K562 (cell line): Measurements from ENCODE around the gene LAMA4.

Experiments
- CTCF ChIP-seq, 3 experiments: IDR thresholded peaks in 2 of 3; conservative IDR thresholded peaks in 1 of 3; 2 replicates each; pipeline ENCODE4 v1.5.1; 2011 to 2012; ENCODE audit warnings: low read length in 3 of 3, mild to moderate bottlenecking in 3 of 3, control low read depth in 2 of 3, improper control_type of control experiment in 1 of 3, inconsistent platforms in 1 of 3, low read depth in 1 of 3, mixed read lengths in 1 of 3, moderate library complexity in 1 of 3; ENCODE audit not compliant: insufficient read depth in 2 of 3
- E2F6 ChIP-seq, 2 experiments: IDR thresholded peaks; 2 replicates each; pipeline ENCODE4 v1.6.1; 2011; ENCODE audit warnings: borderline replicate concordance in 1 of 2, control low read depth in 1 of 2, low read depth in 1 of 2, low read length in 1 of 2, mild to moderate bottlenecking in 1 of 2, mixed read lengths in 1 of 2, moderate library complexity in 1 of 2; ENCODE audit not compliant: insufficient read depth in 1 of 2, insufficient read length in 1 of 2, poor library complexity in 1 of 2, severe bottlenecking in 1 of 2; ENCODE audit errors: extremely low read depth in 1 of 2
- EZH2 ChIP-seq: IDR thresholded peaks from 2 replicates; pipeline ENCODE4 v1.6.1; 2012; ENCODE audit warnings: low read depth, mild to moderate bottlenecking, inconsistent platforms, low read length, borderline replicate concordance
- HDAC6 ChIP-seq: IDR thresholded peaks from 2 replicates; pipeline ENCODE4 v1.6.1; 2012; ENCODE audit warnings: low read depth, mild to moderate bottlenecking, control low read depth, inconsistent platforms, low read length, moderate library complexity
- MXI1 ChIP-seq: IDR thresholded peaks from 2 replicates; pipeline ENCODE4 v1.6.1; 2011; ENCODE audit warnings: low read depth, mild to moderate bottlenecking, improper control_type of control experiment, low read length
- RAD21 ChIP-seq, 2 experiments: fragments of 250-450 bp in 1 of 2; fragments of 450-650 bp in 1 of 2; sonication (Bioruptor Pico) in 1 of 2; formaldehyde crosslinking in 1 of 2; IDR thresholded peaks in 1 of 2; conservative IDR thresholded peaks in 1 of 2; 2 replicates each; pipeline versions ENCODE4 v1.4.0 to v1.8.0; 2020 to 2022; ENCODE audit warnings: mild to moderate bottlenecking in 2 of 2, moderate library complexity in 1 of 2
- SIN3A ChIP-seq, 2 experiments: fragments of 150-350 bp in 1 of 2; IDR thresholded peaks; 2 replicates each; pipeline ENCODE4 v1.6.1; 2011 to 2016; ENCODE audit warnings: borderline replicate concordance in 2 of 2, low read depth in 2 of 2, low read length in 2 of 2, mild to moderate bottlenecking in 2 of 2, moderate library complexity in 2 of 2; ENCODE audit not compliant: control insufficient read depth in 1 of 2
- SRSF1 ChIP-seq: fragments of 200-400 bp; formaldehyde crosslinking; IDR thresholded peaks from 2 replicates; pipeline ENCODE4 v1.6.1; 2017; ENCODE audit warnings: mild to moderate bottlenecking, low read depth, low read length, moderate library complexity
- ZNF586 ChIP-seq: fragments of 450-650 bp; formaldehyde crosslinking; conservative IDR thresholded peaks from 2 replicates; pipeline ENCODE4 v1.4.0; 2020; ENCODE audit warnings: mild to moderate bottlenecking, moderate library complexity
- TF ChIP-seq, protein P1 (sequence below): fragments of 450-650 bp; IDR thresholded peaks from 2 replicates; pipeline ENCODE4 v1.6.1; 2016; ENCODE audit warnings: low read depth, mild to moderate bottlenecking, moderate library complexity
- TF ChIP-seq, protein P2 (sequence below): fragments of 250-450 bp; sonication (Bioruptor Pico); IDR thresholded peaks from 2 replicates; pipeline ENCODE4 v1.5.0; 2022; ENCODE audit warnings: mild to moderate bottlenecking

DNA sequence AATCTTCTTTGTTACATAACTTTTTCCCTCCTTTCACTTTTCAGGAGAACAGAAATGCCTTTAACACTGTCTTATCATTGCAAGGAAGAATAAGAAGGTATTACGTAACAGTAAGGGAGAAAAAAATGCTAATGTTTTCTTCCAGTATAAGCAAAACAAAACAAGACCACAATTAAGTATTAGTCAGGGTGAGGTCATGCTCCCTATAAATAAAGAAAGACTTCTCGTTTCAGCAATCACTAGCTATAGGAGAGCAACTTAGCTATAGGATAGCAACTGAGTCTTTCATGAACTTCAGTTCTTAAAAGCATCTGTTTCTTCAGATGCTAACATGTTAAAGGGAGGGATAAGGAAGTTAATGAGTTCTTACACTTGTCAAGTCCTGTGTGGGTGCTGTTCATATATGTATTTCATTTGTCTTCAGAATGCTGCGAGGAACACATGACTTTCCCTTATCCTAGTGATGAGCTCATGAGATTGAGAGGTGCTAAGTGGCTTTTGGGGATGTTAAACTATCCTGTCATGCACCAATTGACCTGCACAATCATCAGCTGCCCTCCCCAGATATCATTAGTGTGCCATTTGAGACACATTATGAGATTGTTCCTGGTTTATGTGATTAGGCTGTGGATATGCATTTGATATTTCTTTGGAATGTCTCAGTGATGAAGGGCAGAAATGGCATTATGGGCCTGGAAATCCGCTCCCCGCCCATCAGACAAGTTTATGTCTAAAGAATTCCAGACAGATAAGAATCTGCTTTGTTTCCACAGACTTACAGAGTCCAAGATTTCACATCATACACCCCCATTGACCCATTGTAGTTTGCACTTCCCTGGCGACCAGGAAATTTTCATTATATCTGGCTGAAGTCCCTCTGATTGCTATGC lies 37.5 kb downstream of the LAMA4 start:
- TF ChIP-seq SIN3A (IDR thresholded peaks at IDR 0.05; ENCODE audit: borderline replicate concordance in 2 of 2, control insufficient read depth in 1 of 2, low read depth in 2 of 2, low read length in 2 of 2) (no peak), HDAC6 (no peak), EZH2 (no peak), ZNF586 (no peak), CTCF (IDR thresholded peaks at IDR 0.05 in 2 of 3, conservative IDR thresholded peaks at IDR 0.05 in 1 of 3; ENCODE audit: insufficient read depth in 2 of 3, low read depth in 1 of 3, low read length in 3 of 3) (no peak), RAD21 (CRISPR knock-in tag; conservative IDR thresholded peaks at IDR 0.05 in 1 of 2, IDR thresholded peaks at IDR 0.05 in 1 of 2) (no peak), E2F6 (IDR thresholded peaks at IDR 0.05; ENCODE audit: borderline replicate concordance in 1 of 2, extremely low read depth in 1 of 2, insufficient read depth in 1 of 2, insufficient read length in 1 of 2, low read depth in 1 of 2, low read length in 1 of 2, poor library complexity in 1 of 2, severe bottlenecking in 1 of 2) (no peak), MXI1 (no peak), SRSF1 (no peak)
- TF ChIP-seq, protein P1, sequence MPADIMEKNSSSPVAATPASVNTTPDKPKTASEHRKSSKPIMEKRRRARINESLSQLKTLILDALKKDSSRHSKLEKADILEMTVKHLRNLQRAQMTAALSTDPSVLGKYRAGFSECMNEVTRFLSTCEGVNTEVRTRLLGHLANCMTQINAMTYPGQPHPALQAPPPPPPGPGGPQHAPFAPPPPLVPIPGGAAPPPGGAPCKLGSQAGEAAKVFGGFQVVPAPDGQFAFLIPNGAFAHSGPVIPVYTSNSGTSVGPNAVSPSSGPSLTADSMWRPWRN = no peak
- TF ChIP-seq, protein P2, sequence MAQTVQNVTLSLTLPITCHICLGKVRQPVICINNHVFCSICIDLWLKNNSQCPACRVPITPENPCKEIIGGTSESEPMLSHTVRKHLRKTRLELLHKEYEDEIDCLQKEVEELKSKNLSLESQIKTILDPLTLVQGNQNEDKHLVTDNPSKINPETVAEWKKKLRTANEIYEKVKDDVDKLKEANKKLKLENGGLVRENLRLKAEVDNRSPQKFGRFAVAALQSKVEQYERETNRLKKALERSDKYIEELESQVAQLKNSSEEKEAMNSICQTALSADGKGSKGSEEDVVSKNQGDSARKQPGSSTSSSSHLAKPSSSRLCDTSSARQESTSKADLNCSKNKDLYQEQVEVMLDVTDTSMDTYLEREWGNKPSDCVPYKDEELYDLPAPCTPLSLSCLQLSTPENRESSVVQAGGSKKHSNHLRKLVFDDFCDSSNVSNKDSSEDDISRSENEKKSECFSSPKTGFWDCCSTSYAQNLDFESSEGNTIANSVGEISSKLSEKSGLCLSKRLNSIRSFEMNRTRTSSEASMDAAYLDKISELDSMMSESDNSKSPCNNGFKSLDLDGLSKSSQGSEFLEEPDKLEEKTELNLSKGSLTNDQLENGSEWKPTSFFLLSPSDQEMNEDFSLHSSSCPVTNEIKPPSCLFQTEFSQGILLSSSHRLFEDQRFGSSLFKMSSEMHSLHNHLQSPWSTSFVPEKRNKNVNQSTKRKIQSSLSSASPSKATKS (CRISPR knock-in tag) = no peak
